DMS153 treated with DMSO at 0.1 percent for 48 hours (cell line): ENCODE measurements around the gene DMD.

ENCODE experiments used
- DNase-seq: peaks from one replicate; lab custom pipeline; 2025; ENCODE audit not compliant: unreplicated experiment; lab: John Stamatoyannopoulos, UW

The DMD gene

DNA sequence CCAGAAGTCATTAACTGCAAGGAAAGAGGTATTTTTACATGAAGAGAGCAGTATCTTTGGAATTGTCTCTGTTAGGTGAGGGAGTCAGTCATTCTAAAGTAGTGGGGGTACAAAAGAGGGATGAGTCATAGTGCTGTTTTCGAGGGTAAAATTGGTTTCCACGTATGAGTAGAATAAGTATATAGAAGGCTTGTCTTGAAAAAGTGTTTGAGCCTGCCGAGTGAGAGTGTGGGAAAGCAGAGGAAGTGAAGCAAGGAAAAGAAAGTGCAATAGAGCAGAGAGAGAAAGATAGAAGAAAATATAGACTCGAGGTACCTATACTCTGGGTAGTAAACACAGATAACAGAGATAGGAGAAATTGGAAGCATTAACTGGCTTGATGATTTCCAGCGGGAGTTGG is 696.4 kb downstream of the DMD start:
- no peak for DNase-seq

DNA sequence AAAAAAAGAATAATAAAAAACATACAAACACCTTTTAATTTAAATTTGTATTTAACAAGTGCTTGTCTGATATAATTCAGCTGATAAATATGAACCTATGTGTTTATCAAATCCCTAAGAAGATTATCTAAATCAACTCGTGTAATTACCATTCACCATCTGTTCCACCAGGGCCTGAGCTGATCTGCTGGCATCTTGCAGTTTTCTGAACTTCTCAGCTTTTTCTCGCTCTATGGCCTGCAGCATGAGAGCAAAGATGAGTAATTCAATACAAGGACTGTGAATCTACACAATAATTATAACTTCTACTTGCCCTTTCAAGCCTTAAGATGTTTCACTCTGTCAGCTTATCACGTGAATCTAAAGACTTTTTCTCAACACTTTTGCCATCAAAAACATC is 709.7 kb downstream of the DMD start:
- DNase-seq = no peak

DNA sequence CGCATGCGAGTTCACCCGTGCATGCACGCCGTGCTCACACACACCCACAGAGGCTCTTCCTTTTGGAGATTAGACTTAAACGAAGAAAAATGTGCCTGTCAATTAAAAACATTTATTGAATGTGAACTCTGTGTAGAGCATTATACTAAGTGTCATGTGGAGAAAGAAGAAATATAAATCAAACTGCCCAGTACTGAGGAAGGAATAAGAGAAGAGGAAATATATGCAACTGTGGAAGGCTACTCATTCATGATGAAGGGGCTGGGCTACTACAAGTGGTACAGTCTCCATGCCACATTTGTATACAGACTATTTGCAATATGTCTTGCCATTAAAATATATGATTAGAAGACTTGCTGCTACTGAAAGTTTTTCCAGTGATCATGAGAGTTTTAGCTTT is 714.7 kb downstream of the DMD start:
- no peak for DNase-seq

DNA sequence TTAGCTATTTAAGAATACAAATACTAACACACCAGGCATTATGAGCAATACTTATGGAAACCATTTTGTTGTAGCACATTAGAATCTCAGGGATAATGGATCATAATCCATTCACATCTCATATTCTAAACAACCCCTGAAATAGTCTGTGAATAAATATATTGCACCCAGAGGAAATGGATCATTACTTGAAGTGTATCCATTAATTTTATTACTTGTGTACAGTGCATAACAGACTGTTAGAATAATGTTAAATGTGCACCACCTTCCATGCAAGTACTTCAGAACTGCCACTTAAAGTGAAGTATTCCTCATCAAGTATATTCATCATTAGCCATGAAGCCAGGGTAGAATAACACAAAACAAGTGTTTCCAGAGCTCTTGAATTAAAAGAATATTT is 715.5 kb downstream of the DMD start:
- peak; percentile 1 for DNase-seq

DNA sequence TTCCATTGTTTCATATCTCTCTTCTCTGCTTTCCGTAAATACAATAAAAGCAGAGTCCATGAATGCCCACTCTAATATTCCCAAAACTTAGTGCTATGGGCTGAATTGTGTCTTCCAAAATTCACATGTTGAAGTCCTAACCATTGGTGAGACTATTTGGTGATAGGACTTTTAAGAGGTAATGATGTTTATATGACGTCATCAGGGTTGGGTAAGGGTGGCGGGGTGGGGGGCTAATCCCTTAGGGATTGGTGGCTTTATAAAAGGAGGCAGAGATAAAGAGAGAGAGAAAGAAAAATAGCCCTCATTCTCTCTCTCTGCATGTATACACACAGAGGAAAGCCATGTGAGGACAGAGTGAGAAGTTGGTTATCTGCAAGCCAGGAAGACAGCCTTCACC is 722.2 kb downstream of the DMD start:
- no peak for DNase-seq

DNA sequence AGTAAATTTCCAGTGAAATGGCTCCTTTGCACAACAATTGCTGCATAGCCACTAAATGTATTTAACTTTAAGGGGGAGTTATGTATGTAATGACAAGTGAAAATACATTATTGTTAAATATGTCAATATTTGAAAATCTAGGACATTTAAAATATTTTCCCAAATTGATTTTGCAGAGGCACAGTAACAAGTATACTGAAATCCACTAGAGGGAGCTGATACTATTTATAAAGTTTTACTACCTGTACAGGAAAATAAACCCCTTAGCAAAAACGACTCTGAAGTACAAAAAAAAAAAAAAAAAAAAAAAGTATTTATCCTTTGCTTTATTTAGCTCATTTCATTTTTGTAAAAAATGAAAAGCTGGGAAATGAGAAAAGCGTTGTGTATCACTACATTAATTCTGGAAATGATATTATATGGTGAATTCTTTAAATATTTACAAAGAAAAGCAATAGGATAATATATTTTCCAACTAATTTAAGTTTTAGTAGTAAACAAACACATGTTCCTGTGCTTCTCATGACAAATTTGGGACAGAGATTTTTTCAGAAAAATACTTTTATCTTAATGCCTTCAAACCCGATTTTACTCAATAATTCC is 727.7 kb downstream of the DMD start:
- peak; percentile 29 for DNase-seq

DNA sequence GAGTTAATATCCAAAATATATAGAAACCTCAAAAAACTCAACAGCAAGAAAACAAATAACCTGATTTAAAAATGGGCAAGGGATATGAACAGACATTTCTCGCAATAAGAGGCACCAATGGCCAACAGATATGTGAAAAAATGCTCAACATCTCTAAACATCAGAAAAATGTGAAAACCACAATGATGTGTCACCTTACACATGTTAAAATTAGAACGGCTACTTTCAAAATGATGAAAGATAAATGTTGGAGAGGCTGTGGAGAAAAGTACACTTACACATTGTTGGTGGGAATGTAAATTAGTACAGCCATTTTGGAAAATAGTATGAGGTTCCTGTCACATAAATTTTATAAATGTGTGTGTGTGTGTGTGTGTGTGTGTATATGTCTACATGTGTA is 731.3 kb downstream of the DMD start:
- DNase-seq = no peak

DNA sequence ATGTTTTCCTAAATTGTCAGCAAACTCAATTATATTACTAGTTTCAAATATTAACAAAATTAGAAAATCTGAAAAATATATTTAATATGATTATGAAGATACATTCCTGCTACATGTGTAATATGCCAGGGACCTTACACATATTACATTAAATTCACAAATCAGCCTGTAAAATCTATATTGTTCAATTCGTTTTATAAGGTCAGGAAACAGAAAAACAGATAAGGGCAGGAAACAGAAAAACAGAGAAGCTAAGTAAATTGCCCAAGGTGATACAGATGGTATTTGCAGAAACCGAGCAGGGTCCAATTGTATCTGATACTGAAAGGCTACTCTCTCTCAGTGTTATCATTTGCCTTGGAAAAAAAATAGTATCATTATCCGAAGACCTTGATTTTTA is 739.0 kb downstream of the DMD start:
- DNase-seq = no peak

DNA sequence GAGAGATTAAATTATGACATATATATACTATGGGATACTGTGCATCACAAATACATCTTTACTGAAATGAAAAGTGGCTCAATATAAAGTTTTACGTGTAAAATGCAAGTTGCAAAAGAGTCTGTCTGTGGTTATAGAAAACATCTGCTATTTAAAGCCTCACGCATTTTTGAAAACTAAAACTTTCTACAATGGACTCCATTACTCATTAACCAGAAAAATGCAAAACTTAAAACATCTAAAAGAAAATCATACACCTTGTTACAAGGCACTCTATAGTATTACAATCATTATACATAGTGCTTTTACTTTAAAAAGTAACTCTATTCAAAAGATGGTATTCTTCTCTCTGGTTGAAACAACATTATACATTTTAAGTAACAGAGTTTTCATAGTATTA is 755.6 kb downstream of the DMD start:
- no peak for DNase-seq

DNA sequence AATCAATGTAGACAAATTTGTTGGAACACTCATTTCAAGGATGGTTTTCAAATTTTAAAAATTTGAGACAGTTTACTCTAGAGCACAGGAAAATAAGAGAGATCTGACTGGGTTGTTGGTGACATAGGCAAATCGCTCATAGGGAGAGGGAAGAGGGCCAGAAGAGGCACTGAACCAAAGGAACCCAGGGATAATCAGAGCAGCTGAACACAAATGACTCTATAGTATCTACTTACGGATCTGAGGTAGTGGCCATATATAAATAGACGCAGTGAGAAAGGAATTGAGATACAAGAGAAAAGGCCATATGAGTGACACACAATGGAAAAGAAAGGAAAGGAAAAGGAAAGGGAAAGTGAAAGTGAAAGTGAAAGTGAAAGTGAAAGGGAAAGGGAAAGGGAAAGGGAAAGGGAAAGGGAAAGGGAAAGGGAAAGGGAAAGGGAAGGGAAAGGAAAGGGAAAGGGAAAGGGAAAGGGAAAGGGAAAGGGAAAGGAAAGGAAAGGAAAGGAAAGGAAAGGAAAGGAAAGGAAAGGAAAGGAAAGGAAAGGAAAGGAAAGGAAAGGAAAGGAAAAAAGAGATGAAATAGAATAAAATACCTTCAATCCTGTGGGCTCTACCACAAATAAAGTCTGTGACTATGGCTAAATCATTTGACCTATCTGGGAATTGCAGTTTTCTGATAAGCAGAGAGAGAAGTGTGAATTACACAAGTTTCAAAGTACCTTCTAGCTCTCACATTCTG is 759.2 kb downstream of the DMD start:
- no peak for DNase-seq

DNA sequence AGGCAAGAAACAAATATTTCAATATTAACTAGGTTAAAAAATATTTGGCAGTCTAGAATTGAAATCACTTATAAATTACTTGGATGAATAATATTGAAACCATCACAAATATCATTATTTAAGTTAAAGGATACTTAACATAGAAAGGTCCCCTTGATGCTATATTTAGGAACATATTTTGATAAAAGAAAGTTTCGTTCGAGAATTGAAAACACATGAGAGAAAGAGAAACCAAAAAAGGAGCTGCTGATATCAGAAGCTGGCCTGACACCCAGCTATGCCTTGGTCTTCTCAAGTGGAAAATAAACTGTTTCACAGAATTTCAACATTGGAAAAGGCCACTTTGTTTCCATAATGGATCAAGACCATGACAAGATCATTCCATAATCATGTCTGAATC is 762.4 kb downstream of the DMD start:
- no peak for DNase-seq

DNA sequence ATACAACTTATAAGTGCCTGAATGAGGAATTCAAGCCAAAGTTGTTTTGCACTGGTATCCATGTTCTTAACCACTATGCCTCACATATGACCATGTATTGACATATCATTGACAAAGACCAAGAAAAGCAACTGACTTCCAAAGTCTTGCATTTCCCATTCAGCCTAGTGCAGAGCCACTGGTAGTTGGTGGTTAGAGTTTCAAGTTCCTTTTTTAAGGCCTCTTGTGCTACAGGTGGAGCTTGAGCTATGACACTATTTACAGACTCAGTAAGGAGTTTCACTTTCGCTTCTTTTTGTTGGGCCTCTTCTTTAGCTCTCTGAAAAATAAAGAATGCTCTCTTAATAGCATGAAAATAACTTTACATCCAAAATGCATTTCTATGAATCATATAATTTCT is 763.0 kb downstream of the DMD start:
- DNase-seq = no peak

DNA sequence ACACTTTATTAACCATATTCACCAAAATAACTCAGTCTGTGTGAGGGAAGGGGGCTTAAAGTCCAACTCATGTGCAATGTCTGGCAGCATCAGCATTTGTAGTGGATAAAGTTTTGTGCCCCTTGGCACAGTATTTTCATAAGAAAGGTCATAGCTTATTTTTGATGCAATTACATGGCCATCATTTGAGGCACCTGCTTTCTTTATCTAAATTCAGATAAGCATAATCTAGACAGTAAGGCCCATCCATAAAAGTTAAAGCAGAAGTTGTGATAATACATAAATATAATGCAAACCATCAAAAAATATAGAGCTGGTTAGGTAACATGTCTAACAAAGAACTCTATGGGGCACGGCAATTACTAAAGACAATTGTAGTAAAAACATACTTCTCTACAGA is 763.7 kb downstream of the DMD start:
- DNase-seq = no peak

DNA sequence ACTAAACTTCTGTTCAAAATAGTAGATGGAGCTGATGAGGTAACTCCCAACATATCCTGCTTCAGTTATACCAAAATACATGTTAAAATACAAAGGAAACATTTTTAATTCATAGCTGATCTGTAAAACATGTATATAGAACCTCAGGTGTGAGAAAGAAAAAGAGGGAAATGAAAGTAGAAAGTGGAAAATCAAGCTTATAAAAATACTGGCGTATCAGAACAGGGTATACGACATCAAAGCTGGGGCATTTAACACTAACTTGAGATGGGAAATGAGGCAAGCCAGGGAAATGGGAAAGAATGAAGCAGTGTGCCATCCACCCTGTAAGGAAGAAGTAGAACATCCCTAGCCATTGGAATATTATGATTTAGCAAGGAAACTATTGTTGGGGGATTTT is 767.5 kb downstream of the DMD start:
- no peak for DNase-seq

DNA sequence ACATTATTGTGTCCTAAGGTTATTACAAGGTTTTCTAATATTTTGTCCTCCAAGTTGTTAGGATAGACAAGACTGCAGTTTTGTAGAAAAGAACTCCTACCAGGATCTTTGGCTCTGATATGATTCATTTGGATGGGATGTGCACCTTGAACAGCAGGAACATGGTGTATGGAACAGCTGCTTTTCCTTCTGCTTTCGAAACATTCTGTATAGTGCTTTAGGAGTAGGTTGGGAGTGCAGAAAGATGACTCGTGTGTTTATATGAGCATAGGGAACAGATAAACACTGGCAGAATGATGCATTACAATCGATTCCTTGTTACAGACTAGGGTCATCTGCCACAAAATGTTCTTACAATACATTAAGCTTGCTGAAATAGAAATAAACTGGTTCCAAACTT is 790.1 kb downstream of the DMD start:
- DNase-seq = no peak

DNA sequence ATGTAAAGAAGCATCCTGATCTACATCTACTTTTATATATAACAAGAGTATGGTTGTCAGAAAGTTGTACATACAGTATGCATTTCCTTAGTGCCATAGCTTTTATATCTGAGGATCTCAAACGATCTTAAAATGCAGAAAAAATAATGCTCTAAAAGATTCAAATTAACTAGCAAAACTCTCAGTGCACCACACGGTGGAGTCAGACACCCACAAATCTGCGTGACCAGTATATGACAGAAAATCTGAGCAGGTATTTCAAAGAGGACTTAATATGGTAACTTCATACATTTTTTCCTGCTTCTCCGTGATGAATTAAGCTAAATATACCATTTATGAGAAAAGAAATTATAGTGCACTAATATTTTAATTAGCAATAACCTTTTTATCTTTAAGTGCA is 803.0 kb downstream of the DMD start:
- DNase-seq = no peak

DNA sequence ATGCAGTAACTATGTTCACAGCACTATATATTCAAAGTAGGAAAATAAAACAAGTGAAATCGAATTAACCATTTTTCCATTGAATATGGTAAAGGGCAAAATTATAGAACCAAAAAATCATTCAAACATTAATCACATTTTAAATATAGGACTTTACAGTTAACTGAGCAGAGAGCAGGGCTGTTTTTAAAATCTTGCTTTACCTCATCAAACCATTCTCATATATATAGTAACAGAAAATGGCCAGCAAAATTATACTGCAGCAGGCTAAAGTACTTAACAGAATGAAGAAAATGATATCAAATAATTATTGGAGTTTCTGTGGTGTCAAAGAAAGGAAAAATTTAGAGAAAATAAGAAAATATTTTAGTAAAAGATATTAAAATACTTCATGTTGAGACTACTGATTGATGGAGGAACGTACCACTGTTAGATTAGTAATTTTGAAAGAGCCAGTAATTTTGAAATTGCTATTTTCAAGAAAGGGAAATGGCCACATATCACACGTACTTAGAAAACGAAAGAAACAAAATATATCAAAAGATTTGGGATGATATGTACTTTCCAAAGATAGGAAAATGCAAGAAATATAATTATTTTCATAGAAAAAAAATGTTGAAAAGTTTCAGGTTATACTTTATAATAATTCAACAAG is 813.7 kb downstream of the DMD start:
- no peak for DNase-seq

DNA sequence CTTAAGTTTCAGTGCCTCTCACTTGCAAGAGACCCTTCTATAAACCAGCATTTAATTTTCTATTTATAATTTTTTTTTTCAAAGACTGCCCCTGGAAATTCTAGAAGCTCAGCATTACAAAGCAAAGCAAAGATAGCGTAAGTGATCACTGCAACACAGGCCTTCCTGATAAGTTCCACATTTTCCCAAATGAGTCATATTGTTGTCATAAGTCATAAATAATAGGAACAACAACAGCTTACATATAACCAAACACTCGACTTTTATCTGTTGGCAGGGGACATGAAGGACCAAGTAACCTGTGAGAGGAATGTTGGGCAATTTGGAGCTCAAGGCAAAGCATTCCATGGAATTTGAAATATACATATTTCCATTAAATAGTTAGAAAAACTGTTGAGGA is 815.5 kb downstream of the DMD start:
- no peak for DNase-seq

DNA sequence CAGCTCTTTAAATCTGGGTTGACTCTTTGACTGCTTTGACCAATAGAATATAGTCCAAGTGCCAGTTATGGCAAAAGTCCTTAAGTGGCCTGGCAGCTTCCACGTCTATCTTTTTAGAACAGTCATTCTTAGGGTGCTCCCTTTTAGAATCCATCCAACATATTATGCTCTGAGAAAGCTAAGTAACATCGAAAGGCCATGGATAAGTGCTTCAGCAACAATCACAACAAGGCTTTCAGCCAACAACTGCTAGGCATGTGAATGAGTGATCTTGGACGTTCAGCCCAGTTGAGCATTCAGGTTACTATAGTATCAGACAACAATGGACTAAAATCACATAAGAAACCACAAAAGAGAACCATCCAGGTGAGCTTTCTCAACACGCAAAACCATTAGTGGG is 818.7 kb downstream of the DMD start:
- no peak for DNase-seq

DNA sequence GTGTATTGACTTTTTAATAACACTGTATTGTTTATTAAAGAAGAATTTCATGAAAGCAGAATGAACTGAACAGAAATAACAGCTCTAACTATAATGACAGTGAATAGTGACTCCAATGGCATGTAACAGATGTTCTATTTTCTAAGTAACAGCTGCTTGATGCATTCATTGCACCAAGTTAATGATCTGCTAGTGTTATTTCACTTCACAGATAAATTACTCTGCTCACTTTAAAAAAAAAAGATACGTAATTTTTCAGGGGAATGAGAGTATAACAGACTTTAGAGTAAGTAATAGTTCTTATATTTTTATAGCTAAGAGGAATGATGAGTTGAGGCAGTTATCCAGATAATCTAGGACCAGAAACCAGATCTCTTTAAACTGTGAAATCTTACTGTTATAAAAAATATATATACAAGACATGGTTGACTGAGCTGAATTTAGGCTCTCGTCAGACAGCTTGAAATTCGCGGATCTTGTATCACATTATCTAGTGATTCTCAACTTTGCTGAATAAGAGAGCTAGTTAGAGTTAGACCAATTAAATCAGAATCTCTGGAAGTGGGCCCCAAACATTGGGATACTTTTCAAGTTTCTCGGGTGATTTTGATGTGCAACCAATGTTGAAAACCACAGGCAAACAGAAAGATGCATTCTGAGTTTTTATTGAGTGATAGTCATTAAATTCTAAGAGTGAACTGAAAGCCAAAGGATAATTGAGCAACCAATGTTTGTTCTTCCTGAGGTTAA is 840.7 kb downstream of the DMD start:
- no peak for DNase-seq

DNA sequence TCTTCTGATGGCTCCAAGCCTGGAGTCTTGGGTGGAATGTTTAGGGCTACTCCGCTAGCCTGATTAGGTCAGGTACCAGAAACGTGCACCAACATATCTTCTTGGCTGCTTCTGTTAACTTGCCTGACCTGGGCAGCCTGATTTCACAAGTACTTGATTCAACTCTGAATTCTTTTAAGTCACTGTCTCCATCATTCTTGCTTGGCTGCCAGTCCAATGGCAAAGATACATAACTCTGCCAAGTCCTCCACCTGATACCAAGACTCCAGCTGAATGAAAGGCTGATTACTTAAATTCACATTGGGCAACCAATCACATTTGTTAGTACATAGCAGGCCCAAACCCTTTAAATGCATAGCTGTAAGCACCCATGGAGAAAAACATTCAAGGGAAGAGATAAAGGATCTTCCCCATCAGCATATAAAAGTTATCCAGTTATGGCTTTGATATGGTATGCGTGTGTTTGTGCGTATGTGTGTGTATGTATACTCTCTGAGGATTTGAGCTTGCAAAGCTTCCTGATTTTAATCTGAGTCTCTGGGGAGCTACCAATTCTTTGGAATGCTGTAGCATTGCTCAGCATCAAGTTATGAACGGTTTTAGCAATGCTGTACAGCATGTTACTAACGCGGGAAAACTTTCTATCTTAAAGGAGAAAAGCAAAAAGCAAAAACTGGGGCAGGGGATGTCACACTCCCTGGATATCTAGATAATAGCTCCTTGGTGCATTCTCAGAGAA is 917.2 kb downstream of the DMD start:
- no peak for DNase-seq
